ENCODE results near the gene CLDND2. TPM values are rescaled to one million over a fixed set of nuclear protein-coding genes. Genes with fewer than 3 reads are reported as not detected.

CLDND2 gene
- total RNA-seq, 1 donor from 2014 or later = not detected

- intact Hi-C loops (cut with micrococcal nuclease) = no loop called here
- DNase-seq = no peak
- ATAC-seq = no peak
These were observed 19.2 kb upstream of the CLDND2 start, which contains the start of gene LIM2 for GRCh38 chr19:51387924-51388389. Gene LIM2, minus strand, starts transcription at chr19:51387974. Its CDS starts 531 bp downstream, at chr19:51387443.

- DNase-seq (no peak), ATAC-seq (no peak)
- intact Hi-C loops (cut with micrococcal nuclease) = no loop called here
These were observed 18.2 kb upstream of the CLDND2 start for GRCh38 chr19:51386882-51387520.

- DNase-seq (no peak), ATAC-seq (no peak)
- intact Hi-C loops (cut with micrococcal nuclease) = no loop called here
These were observed 13.2 kb upstream of the CLDND2 start for GRCh38 chr19:51382004-51382403.

GRCh38 chr19:51380379-51380778 lies 11.6 kb upstream of the CLDND2 start:
- no peak for ATAC-seq
- intact Hi-C loops (cut with micrococcal nuclease) = no loop called here
- no peak for DNase-seq

- intact Hi-C loops (cut with micrococcal nuclease) = no loop called here
- DNase-seq = no peak
- no peak for ATAC-seq
These were observed 8.6 kb upstream of the CLDND2 start for GRCh38 chr19:51377422-51377821.

- ATAC-seq (no peak), DNase-seq (no peak)
- intact Hi-C loops (cut with micrococcal nuclease) = no loop called here
These were observed 6.9 kb upstream of the CLDND2 start for GRCh38 chr19:51375504-51376221.

- ATAC-seq (no peak), DNase-seq (no peak)
- intact Hi-C loops (cut with micrococcal nuclease) = no loop called here
These were observed 4.1 kb upstream of the CLDND2 start, which contains the start of gene NKG7 for GRCh38 chr19:51372649-51373504. Gene NKG7, minus strand, starts transcription at chr19:51372654. Its CDS starts 119 bp downstream, at chr19:51372535.

- ATAC-seq (no peak), DNase-seq (no peak)
- intact Hi-C loops (cut with micrococcal nuclease) = no loop called here
These were observed 3.3 kb upstream of the CLDND2 start for GRCh38 chr19:51372021-51372648.

GRCh38 chr19:51371186-51371690 lies 2.4 kb upstream of the CLDND2 start:
- ATAC-seq = no peak
- DNase-seq = no peak
- intact Hi-C loops (cut with micrococcal nuclease) = no loop called here

- no peak for DNase-seq
These were observed 1.4 kb upstream of the CLDND2 start for GRCh38 chr19:51370230-51370629.

GRCh38 chr19:51367565-51368365 lies 1.0 kb downstream of the CLDND2 start:
- DNase-seq = peak; percentile 99
- ATAC-seq = peak; percentile 89
- intact Hi-C loops (cut with micrococcal nuclease) = no loop called here

More at GRCh38 chr19:51370230-51370629, 1.4 kb upstream of the CLDND2 start:
- intact Hi-C loops (cut with micrococcal nuclease) = no loop called here
- no peak for ATAC-seq

GRCh38 chr19:51367255-51367564 lies 1.6 kb downstream of the CLDND2 start:
- intact Hi-C loops (cut with micrococcal nuclease) = no loop called here
- ATAC-seq (no peak), DNase-seq (peak; percentile 56)

GRCh38 chr19:51366389-51367254 lies 2.2 kb downstream of the CLDND2 start:
- DNase-seq = peak; percentile 98
- ATAC-seq = peak; percentile 82
- intact Hi-C loops (cut with micrococcal nuclease) = no loop called here

GRCh38 chr19:51365965-51366388 lies 2.8 kb downstream of the CLDND2 start, which contains the start of gene ETFB:
Gene ETFB, minus strand, starts transcription at chr19:51366388. Its CDS starts 62 bp downstream, at chr19:51366326.
- ATAC-seq (no peak), DNase-seq (no peak)
- intact Hi-C loops (cut with micrococcal nuclease) = no loop called here

GRCh38 chr19:51365211-51365964 lies 3.4 kb downstream of the CLDND2 start:
- no peak for ATAC-seq
- DNase-seq = peak; percentile 40
- intact Hi-C loops (cut with micrococcal nuclease) = no loop called here

GRCh38 chr19:51364200-51365106 lies 4.3 kb downstream of the CLDND2 start:
- DNase-seq = no peak
- ATAC-seq = no peak
- intact Hi-C loops (cut with micrococcal nuclease) = no loop called here

Data from left ventricle myocardium superior (tissue), 1 donor.